Spinal cord (tissue), 10 donors: ENCODE measurements around the gene TTC23. TPM values are rescaled to one million over a fixed set of nuclear protein-coding genes. Genes with fewer than 3 reads are reported as not detected.

Experiments
- DNase-seq, 6 donors: peaks; one replicate each; pipeline versions ENCODE4 v3.0.0 to v3.0.0-alpha.2; 2013 to 2015; ENCODE audit warnings: low spot score in 6 of 6, low read depth in 4 of 6
- H3K27ac ChIP-seq: one replicate; pipeline ENCODE4 v1.5.1; 2013; ENCODE audit warnings: low read depth, low read length, control low read depth
- H3K27me3 ChIP-seq: one replicate; pipeline ENCODE4 v1.6.1; 2013; ENCODE audit warnings: low read length; ENCODE audit not compliant: control insufficient read depth, insufficient read depth
- H3K36me3 ChIP-seq: one replicate; pipeline ENCODE4 v1.6.1; 2013; ENCODE audit warnings: low read length; ENCODE audit not compliant: control insufficient read depth, insufficient read depth
- H3K4me1 ChIP-seq: one replicate; pipeline ENCODE4 v1.6.1; 2013; ENCODE audit warnings: low read length; ENCODE audit not compliant: control insufficient read depth, insufficient read depth
- H3K4me3 ChIP-seq: one replicate; pipeline ENCODE4 v1.5.1; 2013; ENCODE audit warnings: low read depth, low read length, control low read depth
- H3K9me3 ChIP-seq: one replicate; pipeline ENCODE4 v1.6.1; 2013; ENCODE audit warnings: low read length; ENCODE audit not compliant: control insufficient read depth, insufficient read depth
- WGBS: methylation state at CpG from one replicate; pipeline ENCODE4 v1.1.5; 2013; ENCODE audit warnings: missing lambda C conversion rate; ENCODE audit not compliant: insufficient coverage; 5-methylcytosine and 5-hydroxymethylcytosine counted together
- polyA plus RNA-seq, 2 donors: library from polyadenylated mRNA; unstranded; fragments of 120-200 nt; gene quantifications; one replicate each; pipeline ENCODE4 v1.2.1, GENCODE V29; 2013; ENCODE audit not compliant: insufficient read length in 2 of 2
- total RNA-seq, 2 donors: library from RNA; depleted of rRNA in 1 of 2; stranded (reverse); fragments of 120-200 nt in 1 of 2; fragments of >200 nt in 1 of 2; gene quantifications; one replicate each; pipeline versions ENCODE4 v1.2.3 to v1.2.4, GENCODE V29; 2013 to 2014
- donor health status: healthy.

Gene TTC23
- total and polyA plus RNA-seq, 4 donors = 14.8 to 23.8 (median 19.0) TPM

DNA sequence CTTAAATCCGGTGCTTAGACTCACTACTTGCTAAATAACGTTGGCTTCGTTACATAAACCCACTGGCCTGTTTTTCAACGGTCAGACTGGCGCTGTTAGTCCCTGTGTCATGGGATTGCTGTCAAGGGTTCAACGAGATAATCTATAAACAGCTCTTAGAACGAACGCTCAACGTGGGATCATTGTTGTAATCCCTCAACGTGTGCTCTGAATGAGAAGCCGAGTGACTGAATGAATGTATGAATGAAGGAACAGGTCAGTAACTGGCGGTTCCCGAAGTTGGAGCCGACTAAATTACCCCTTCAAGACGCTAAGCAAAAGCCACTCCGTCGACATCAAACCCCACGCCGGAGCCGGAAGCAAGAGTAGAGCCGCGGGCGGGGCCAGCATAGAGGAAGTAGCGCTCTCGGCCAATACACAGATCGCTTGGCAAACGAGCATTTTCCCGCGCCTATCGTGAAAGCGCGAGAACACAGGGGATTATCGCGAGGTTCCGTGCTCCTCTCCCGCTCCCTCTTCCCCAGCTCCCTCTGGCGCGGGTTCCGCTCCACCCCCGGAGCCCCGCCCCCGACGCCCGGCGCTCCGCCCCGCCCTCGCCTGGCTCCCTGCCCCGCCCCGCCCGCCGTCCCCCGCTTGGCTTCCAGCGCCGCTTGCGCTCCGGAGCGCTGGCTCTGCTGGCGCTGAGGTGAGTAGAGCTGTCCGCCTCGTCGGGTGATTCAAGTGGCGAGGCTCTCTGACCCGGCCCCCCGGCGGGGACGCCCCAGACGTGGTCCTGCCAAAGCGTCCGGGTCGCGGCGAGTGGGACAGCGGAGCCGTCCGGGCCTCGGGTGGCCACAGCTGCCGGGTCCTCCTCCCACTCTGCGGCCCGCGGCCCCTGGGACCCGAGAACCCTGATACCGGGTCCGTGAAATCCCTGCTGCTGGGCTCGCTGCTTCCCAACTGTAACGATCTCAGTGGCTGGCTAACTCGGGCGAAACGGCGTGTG lies 1.8 kb upstream of the TTC23 start, which contains the start of gene LRRC28:
Gene LRRC28, plus strand, starts transcription at position 625 of the 985 bp plus-strand sequence. CDS start 4,477 bp downstream, outside the sequence.
- H3K4me3 ChIP-seq = peak within 1 kb of the TSS; percentile 98
- H3K36me3 ChIP-seq = no peaks in the 10 kb centered on the region
- no peaks in the 10 kb centered on the region for H3K9me3 ChIP-seq
- no peaks in the 10 kb centered on the region for H3K4me1 ChIP-seq
- H3K27ac ChIP-seq = peak within 1 kb of the TSS; percentile 97
- no peaks in the 10 kb centered on the region for H3K27me3 ChIP-seq
- DNase-seq = peak; percentile 98 to 100 (median 98)
- WGBS = 0% methylated on average over 86 of the region's 90 CpGs

DNA sequence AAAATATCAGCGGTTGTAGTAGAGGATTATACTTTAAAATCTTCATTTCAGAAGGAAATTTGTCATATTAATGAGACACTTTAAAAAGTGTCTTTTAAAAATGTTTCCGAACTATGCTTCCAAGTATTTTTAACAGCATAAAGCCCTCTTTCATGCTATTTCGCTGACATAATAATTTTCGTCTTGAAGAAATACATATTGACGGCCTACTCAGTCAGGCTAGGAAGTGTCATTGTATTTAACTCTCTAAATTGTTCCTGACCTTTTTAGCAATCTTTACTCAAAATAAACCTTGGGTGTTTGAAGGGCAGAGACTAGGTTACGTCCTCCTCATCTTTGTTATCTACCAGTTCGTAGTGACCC lies 1.1 kb upstream of the TTC23 start:
- WGBS = 0% methylated on average over 2 of the region's 7 CpGs
- peak overlapping the region; percentile 98 for H3K4me3 ChIP-seq

DNA sequence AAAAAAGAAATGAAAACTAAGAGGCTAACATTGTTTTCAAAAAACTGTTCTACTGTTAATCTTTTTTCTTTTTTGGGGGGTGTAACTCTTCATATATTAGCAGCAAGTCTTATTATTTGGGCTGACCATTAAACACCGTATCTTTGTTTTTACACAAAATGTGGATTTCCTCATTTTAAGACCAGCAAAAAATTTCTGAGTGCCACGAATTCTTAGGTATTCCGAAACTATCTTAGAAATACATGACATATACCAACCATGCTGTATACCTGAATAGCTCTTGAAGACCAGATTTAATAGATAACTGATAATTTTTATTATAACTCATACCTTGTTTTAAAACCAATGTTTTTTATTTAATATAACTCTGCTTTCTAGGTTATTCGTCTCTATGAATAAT lies 620 bp upstream of the TTC23 start:
- DNase-seq = no peak
- Histone ChIP-seq H3K27ac (peak overlapping the region; percentile 97), H3K36me3 (no peaks in the 10 kb centered on the region), H3K27me3 (no peaks in the 10 kb centered on the region), H3K4me1 (no peaks in the 10 kb centered on the region), H3K4me3 (peak overlapping the region; percentile 98), H3K9me3 (no peaks in the 10 kb centered on the region)
- no CpG with 5 or more reads among the region's 4 CpGs for WGBS

More for the DNA sequence above, 1.1 kb upstream of the TTC23 start:
- H3K9me3 ChIP-seq = no peaks in the 10 kb centered on the region
- H3K27ac ChIP-seq = peak overlapping the region; percentile 97
- H3K36me3 ChIP-seq = no peaks in the 10 kb centered on the region
- no peak for DNase-seq
- no peaks in the 10 kb centered on the region for H3K4me1 ChIP-seq
- H3K27me3 ChIP-seq = no peaks in the 10 kb centered on the region

DNA sequence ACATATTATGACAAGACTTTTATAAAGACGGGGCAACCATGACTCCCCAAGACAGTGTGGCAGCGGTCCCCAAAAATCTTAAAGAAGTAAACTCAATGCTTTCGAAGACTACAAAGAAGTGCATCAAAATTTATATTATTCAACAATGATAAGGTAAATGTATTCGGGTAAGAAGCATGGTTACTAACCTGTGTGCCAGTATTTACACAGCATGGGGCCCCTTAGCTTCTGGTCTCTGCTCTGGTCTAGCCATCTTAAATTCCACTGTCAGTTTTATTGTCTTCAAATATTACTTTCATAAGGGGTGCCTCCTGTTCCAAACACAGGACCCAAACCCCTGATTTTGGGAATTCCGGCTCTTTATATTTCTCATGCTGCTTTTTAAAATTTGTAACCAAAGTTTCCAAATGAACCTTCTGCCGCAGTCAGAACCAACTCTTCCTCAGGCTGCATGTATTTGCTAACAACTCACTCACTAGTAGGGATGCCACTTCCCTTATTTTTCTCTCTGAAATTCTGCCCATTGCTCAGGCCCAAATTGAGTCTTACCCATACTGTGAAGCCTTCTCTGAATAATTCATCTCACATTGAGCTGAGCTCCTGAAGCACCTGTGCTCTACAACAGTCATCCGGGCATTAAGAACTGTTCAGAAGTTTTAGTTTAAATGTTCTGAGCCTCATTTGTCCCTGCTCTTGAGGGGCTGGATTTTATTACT lies 1.2 kb downstream of the TTC23 start:
- no peak overlapping the region for H3K4me3 ChIP-seq
- no peak for DNase-seq
- no peak overlapping the region for H3K27ac ChIP-seq
- H3K4me1 ChIP-seq = no peaks in the 10 kb centered on the region
- H3K9me3 ChIP-seq = no peaks in the 10 kb centered on the region
- H3K36me3 ChIP-seq = no peaks in the 10 kb centered on the region
- 88% methylated on average over 2 of the region's 7 CpGs for WGBS
- no peaks in the 10 kb centered on the region for H3K27me3 ChIP-seq

DNA sequence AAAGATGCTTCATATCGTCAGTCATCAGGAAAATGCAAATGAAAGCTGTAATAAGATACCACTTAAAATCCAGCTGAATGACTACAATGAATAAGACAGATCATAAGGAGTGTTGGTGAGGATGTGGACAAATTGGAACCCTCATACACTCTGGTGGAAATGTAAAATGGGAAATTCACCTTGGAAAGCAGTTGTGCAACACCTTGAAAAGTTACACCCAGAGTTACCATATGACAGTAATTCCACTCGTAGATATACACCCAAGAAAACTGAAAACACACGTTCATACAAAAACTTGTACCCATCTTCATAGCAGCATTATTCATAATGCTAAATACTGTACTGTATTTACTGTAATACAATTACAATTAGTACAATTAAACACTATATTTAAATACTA lies 2.3 kb downstream of the TTC23 start:
- no peak overlapping the region for H3K27ac ChIP-seq
- H3K9me3 ChIP-seq = no peaks in the 10 kb centered on the region
- no CpG with 5 or more reads among the region's 3 CpGs for WGBS
- H3K27me3 ChIP-seq = no peaks in the 10 kb centered on the region
- no peak overlapping the region for H3K4me3 ChIP-seq
- H3K4me1 ChIP-seq = no peaks in the 10 kb centered on the region
- no peaks in the 10 kb centered on the region for H3K36me3 ChIP-seq
- DNase-seq = no peak

DNA sequence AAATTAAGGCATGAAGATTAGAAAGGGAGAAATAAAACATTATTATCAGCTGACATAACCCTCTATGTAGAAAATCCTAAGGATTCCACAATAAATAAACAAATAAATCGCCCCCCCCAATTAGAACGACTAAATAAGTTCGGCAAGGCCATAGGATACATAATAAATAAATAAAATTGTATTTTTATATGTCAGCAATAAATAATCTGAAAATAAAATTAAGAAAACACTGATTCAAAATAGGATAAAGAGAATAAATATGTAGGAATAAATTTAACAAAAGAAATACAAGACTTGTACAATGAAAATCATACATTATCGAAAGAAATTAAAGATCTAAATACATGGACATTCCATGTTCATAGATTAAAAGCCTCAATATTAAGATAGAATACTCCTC lies 5.1 kb downstream of the TTC23 start:
- no peak for DNase-seq
- no peaks in the 10 kb centered on the region for H3K36me3 ChIP-seq
- H3K27me3 ChIP-seq = no peaks in the 10 kb centered on the region
- no peak overlapping the region for H3K27ac ChIP-seq
- no peaks in the 10 kb centered on the region for H3K4me1 ChIP-seq
- H3K4me3 ChIP-seq = no peak overlapping the region
- H3K9me3 ChIP-seq = no peaks in the 10 kb centered on the region
- no CpG with 5 or more reads among the region's 4 CpGs for WGBS

DNA sequence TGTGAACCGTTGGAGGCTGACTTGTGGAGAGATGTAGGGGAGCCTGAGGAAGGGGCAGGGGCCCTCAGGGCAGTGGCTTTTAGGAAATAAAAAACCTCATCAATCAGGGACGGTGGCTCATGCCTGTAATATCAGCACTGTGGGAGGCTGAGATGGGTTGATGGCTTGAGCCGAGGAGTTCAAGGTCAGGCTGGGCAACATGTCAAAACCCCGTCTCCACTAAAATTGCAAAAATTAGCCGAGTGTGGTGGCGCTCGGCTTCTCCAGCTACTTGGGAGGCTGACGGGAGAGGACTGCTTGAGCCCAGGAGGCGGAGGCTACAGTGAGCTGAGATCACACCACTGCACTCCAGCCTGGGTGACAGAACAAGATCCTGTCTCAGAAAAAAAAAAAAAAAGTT lies 7.6 kb downstream of the TTC23 start:
- no peak for DNase-seq
- Histone ChIP-seq H3K4me1 (no peaks in the 10 kb centered on the region), H3K27ac (no peak overlapping the region), H3K27me3 (no peaks in the 10 kb centered on the region), H3K9me3 (no peaks in the 10 kb centered on the region), H3K36me3 (no peaks in the 10 kb centered on the region), H3K4me3 (no peak overlapping the region)
- WGBS = 93% methylated on average over 8 of the region's 9 CpGs

DNA sequence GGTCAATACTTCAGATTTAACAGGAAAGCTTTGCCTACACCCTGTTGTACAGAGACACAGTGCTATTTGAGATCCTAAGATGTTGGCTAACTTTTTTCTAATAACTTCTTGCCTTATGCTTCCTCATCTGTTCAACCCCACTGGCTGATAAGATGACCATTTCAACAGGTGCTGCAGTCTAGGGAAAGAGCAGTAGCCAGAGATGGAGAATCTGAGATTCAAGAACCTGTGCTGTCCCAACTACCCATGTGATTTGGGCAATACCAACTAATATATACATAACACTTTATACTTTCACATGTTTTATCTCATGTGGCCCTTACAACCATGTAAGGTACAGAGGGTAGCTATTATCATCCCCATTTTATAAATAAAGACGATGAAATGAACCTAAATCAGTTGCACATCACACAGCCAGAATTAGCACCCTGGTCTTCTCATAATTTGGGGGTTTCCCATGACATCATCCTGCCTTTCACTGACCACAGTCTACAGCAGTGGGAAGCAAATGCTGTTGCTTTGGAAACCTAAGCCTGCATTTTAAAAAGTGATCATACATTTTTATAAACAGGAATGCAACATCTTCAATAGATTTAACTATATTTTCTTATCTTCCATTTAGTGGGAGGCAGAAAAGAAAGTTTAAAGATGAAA lies 9.7 kb downstream of the TTC23 start:
- no peak overlapping the region for H3K27ac ChIP-seq
- H3K4me3 ChIP-seq = no peak overlapping the region
- H3K27me3 ChIP-seq = no peaks in the 10 kb centered on the region
- no peaks in the 10 kb centered on the region for H3K36me3 ChIP-seq
- no peaks in the 10 kb centered on the region for H3K9me3 ChIP-seq
- no peak for DNase-seq
- WGBS = 100% methylated on average over 1 of the region's 1 CpG
- H3K4me1 ChIP-seq = no peaks in the 10 kb centered on the region

DNA sequence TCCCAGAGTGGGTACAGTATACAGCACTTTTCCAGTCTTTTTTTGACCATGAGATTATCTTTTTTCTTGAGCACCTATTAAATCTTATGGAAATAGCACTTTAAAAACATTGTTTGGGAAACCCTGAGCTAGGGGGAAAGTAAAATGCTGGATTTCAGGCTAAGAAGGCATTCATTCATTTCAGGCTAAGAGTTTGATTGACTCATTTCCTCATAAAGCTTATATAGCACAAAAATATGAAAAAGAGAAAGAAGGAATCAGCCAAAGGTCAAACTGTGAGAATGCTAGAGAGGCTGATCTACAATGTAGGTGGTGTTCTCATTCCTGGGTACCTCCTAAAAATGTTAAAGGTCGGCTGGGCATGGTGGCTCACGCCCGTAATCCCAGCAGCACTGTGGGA lies 10.5 kb downstream of the TTC23 start:
- H3K27ac ChIP-seq = no peak overlapping the region
- no peaks in the 10 kb centered on the region for H3K9me3 ChIP-seq
- H3K27me3 ChIP-seq = no peaks in the 10 kb centered on the region
- WGBS = no CpG with 5 or more reads among the region's 3 CpGs
- H3K4me3 ChIP-seq = no peak overlapping the region
- no peak for DNase-seq
- H3K36me3 ChIP-seq = no peaks in the 10 kb centered on the region
- H3K4me1 ChIP-seq = no peaks in the 10 kb centered on the region
